Ishikawa (cell line): ENCODE measurements around the gene DISP3.
A peak's percentile ranks its signal among the peaks of the same experiment; 100 is the strongest.

Experiments
- CEBPB ChIP-seq: IDR thresholded peaks from 2 replicates; pipeline ENCODE4 v1.6.1; 2012
- CREB1 ChIP-seq: IDR thresholded peaks from 2 replicates; pipeline ENCODE4 v1.6.1; 2012; ENCODE audit warnings: low read depth
- EGR1 ChIP-seq: IDR thresholded peaks from 2 replicates; pipeline ENCODE4 v1.6.1; 2012
- EP300 ChIP-seq: IDR thresholded peaks from 2 replicates; pipeline ENCODE4 v1.6.1; 2012; ENCODE audit warnings: borderline replicate concordance
- FOXM1 ChIP-seq: IDR thresholded peaks from 2 replicates; pipeline ENCODE4 v1.6.1; 2012; ENCODE audit warnings: low read depth, borderline replicate concordance
- MAX ChIP-seq: IDR thresholded peaks from 2 replicates; pipeline ENCODE4 v1.6.1; 2012
- NFIC ChIP-seq: IDR thresholded peaks from 2 replicates; pipeline ENCODE4 v1.6.1; 2012
- RAD21 ChIP-seq: IDR thresholded peaks from 2 replicates; pipeline ENCODE4 v1.6.1; 2012; ENCODE audit warnings: low read depth
- REST ChIP-seq: IDR thresholded peaks from 2 replicates; pipeline ENCODE4 v1.6.1; 2012; ENCODE audit warnings: low read depth, mild to moderate bottlenecking
- TAF1 ChIP-seq: IDR thresholded peaks from 2 replicates; pipeline ENCODE4 v1.6.1; 2012; ENCODE audit warnings: low read depth, mild to moderate bottlenecking
- TCF12 ChIP-seq: IDR thresholded peaks from 2 replicates; pipeline ENCODE4 v1.6.1; 2012; ENCODE audit warnings: low read depth
- TEAD4 ChIP-seq: IDR thresholded peaks from 2 replicates; pipeline ENCODE4 v1.6.1; 2012
- USF1 ChIP-seq: IDR thresholded peaks from 2 replicates; pipeline ENCODE4 v1.6.1; 2012
- YY1 ChIP-seq: IDR thresholded peaks from 2 replicates; pipeline ENCODE4 v1.6.1; 2012; ENCODE audit warnings: low read depth
- ZBTB7A ChIP-seq: IDR thresholded peaks from 2 replicates; pipeline ENCODE4 v1.6.1; 2012; ENCODE audit warnings: low read depth

DISP3 gene

DNA sequence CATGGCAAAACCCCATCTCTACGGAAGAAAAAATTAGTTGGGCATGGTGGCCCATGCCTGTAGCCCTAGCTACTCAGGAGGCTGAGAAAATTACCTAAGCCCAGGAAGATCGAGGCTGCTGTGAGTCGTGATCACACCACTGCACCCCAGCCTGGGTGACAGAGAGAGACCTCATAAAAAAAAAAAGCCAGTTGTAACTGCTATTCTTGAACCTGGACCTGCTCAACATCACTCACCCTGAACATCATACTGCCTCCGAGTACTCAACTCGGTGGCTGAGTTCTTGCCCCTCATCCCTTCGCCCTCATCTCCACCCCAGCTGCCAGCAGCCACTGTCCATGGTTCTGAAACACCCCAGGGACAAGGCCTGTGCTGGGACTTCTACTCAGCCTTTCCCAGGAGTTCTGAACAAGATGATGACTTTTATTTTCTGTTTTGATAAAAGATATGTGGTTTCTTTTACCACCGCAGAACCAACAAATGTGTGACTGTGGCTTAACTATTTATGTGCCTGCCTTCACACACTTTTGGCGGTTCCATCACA is 5.4 kb upstream of the DISP3 start:
- TF ChIP-seq REST (peak; percentile 95), TEAD4 (no peak)

DNA sequence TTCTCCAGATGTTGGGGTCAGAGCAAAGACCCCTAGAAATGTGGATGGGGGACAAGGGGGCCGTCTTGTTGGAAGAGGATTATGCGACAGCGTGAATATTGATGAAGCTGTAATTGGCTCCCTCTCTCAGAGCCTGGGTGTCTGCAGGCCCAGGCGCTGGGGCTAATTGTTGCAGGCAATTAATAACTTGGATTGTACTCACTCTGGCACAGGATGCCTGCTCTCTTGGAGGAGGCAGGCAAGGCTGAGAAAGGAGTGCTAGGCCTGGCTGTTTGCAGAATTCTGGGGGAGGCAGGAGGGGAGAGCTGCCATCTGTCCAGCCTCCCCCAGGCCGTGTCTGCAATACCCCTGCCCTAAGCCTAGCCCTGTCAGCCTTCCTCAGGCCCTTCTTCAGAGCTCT is 4.1 kb upstream of the DISP3 start:
- TF ChIP-seq CREB1 (no peak), CEBPB (no peak), USF1 (no peak), TEAD4 (no peak)

DNA sequence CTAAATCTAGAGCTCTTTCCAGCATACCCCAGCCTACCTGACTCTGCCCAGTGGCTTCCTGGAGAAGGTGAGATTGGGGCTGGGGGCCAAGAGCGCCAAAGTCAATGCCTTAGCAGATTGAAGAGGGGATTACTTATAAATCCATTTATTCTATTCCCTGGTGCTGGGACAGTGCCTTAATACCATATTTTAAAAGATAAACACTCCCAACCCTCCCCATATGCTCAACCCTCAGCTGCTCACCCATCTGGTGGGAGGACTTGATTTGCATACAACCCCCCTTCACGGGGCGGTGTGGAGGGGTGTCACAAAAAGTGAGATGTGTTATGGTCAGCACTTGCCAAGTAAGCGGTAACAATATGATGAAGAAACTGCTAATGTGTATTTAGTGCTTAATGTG is 3.2 kb upstream of the DISP3 start:
- TF ChIP-seq YY1, result no peak
- TF ChIP-seq TCF12, result no peak
- TF ChIP-seq CEBPB, result no peak
- no peak for TF ChIP-seq TEAD4
- TF ChIP-seq EGR1, result no peak
- no peak for TF ChIP-seq NFIC
- TF ChIP-seq MAX, result no peak
- no peak for TF ChIP-seq TAF1
- no peak for TF ChIP-seq CREB1
- no peak for TF ChIP-seq REST
- no peak for TF ChIP-seq RAD21
- TF ChIP-seq ZBTB7A, result no peak
- TF ChIP-seq FOXM1, result no peak
- no peak for TF ChIP-seq EP300
- no peak for TF ChIP-seq USF1

DNA sequence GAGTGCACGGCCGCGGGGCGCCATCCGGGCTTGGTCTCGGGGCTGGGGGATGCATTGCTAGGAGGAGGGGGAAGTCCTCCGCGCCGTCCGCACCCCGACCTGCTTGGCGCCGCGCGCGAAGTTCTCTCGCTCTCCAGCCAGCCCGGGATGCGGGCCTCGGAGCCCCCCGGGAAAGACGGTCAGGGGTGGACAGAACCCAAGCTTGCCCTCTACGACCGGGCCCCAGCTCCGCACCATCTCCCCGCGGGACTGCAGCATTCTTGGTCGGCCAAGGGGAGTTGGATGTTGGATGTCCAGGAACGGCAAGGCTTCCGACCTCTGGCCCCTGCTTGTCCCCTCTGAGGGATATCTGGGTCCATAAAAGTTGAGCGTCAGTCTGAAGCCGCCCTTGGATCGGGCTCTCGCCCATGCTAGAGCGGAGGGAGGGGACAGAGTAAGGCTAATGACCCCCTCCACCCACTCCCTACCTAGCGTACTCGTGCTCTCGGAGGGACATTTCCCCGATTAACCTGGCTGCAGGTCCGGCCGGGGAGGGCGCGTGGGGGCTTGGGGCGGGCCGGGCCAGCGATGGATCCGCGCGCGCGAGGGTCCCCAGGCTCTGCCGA is 522 bp downstream of the DISP3 start:
- TF ChIP-seq CEBPB, result no peak
- no peak for TF ChIP-seq EP300
- TF ChIP-seq TAF1, result no peak

DNA sequence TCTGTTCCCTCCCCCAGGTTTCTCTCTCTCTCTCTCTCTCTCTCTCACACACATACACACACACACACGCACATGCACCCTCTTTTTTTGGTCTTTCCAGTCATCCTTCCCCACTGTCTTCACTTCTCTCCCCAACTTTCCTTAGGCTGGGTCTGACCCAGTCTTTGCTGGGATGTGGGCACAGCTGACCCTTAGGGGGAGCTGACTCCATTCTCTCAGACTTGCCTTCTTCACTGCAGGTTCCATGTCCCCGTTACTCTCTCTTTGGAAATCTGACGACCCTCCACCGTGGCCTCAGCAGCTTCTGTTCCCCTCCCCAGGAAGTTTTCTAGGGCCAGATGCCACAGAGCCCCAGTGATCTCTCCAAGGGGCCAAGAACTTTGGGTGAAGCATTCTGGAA is 2.1 kb downstream of the DISP3 start:
- TF ChIP-seq TAF1, result no peak
- TF ChIP-seq YY1, result no peak
- no peak for TF ChIP-seq USF1
- no peak for TF ChIP-seq RAD21
- TF ChIP-seq REST, result no peak
- no peak for TF ChIP-seq TEAD4
- TF ChIP-seq MAX, result no peak
- no peak for TF ChIP-seq CEBPB
- TF ChIP-seq EGR1, result no peak
